ENCODE measurements around the gene HEG1. TPM values are rescaled to one million over a fixed set of nuclear protein-coding genes. Genes with fewer than 3 reads are reported as not detected.
A peak's percentile ranks its signal among the peaks of the same experiment; 100 is the strongest.

HEG1 gene
- total RNA-seq, 2 donors from 2014 or later, result 45.7 to 46.1 TPM

GRCh38 chr3:124967964-124968363 lies 87.8 kb downstream of the HEG1 start:
- intact Hi-C loops (cut with DNase I), result no loop called here
- no peaks in the 10 kb centered on the region for H3K36me3 ChIP-seq (replicated peaks in 1 of 2; ENCODE audit: insufficient read depth in 1 of 2, low read depth in 2 of 2)
- peaks cover 12% of the 10 kb centered on the region for H3K4me1 ChIP-seq
- H3K27me3 ChIP-seq, result no peaks in the 10 kb centered on the region
- no peak for DNase-seq
- no peak overlapping the region for H3K4me3 ChIP-seq
- no peak for ATAC-seq
- no peak overlapping the region for H3K27ac ChIP-seq
- TF ChIP-seq POLR2A (IDR thresholded peaks at IDR 0.05), result no peak
- no peak for TF ChIP-seq CTCF (IDR thresholded peaks at IDR 0.05)
- WGBS, 2 donors, result 89% methylated on average over 8 to 10 of the region's 10 CpGs
- no peaks in the 10 kb centered on the region for H3K9me3 ChIP-seq

- H3K36me3 ChIP-seq (replicated peaks in 1 of 2; ENCODE audit: insufficient read depth in 1 of 2, low read depth in 2 of 2), result no peaks in the 10 kb centered on the region
- intact Hi-C loops (cut with DNase I), result no loop called here
- no peak overlapping the region for H3K4me3 ChIP-seq
- no peak for TF ChIP-seq POLR2A (IDR thresholded peaks at IDR 0.05)
- no peak for TF ChIP-seq CTCF (IDR thresholded peaks at IDR 0.05)
- peaks cover under 1% of the 10 kb centered on the region for H3K4me1 ChIP-seq
- no peak overlapping the region for H3K27ac ChIP-seq
- no peaks in the 10 kb centered on the region for H3K27me3 ChIP-seq
- WGBS, 2 donors, result 82 to 83% methylated on average over 6 to 7 of the region's 7 CpGs
- no peaks in the 10 kb centered on the region for H3K9me3 ChIP-seq
- ATAC-seq (no peak), DNase-seq (peak in 1 of 4 donors; percentile 35)
Measured at GRCh38 chr3:124966521-124967445, 89.0 kb downstream of the HEG1 start.

- no peaks in the 10 kb centered on the region for H3K27me3 ChIP-seq
- no peaks in the 10 kb centered on the region for H3K9me3 ChIP-seq
- ATAC-seq (no peak), DNase-seq (no peak)
- H3K27ac ChIP-seq, result no peak overlapping the region
- H3K4me1 ChIP-seq, result no peaks in the 10 kb centered on the region
- TF ChIP-seq POLR2A (IDR thresholded peaks at IDR 0.05) (no peak), CTCF (IDR thresholded peaks at IDR 0.05) (no peak)
- intact Hi-C loops (cut with DNase I), result no loop called here
- no peak overlapping the region for H3K4me3 ChIP-seq
- no peaks in the 10 kb centered on the region for H3K36me3 ChIP-seq (replicated peaks in 1 of 2; ENCODE audit: insufficient read depth in 1 of 2, low read depth in 2 of 2)
- 61 to 78% methylated on average over 1 of the region's 1 CpG for WGBS, 2 donors
Measured at GRCh38 chr3:124965413-124965812, 90.4 kb downstream of the HEG1 start.

GRCh38 chr3:124964387-124964786 lies 91.4 kb downstream of the HEG1 start:
- no peaks in the 10 kb centered on the region for H3K9me3 ChIP-seq
- DNase-seq (no peak), ATAC-seq (no peak)
- TF ChIP-seq CTCF (IDR thresholded peaks at IDR 0.05) (no peak), POLR2A (IDR thresholded peaks at IDR 0.05) (no peak)
- no peaks in the 10 kb centered on the region for H3K4me1 ChIP-seq
- no peaks in the 10 kb centered on the region for H3K36me3 ChIP-seq (replicated peaks in 1 of 2; ENCODE audit: insufficient read depth in 1 of 2, low read depth in 2 of 2)
- 86 to 88% methylated on average over 4 of the region's 4 CpGs for WGBS, 2 donors
- H3K27ac ChIP-seq, result no peak overlapping the region
- H3K27me3 ChIP-seq, result no peaks in the 10 kb centered on the region
- intact Hi-C loops (cut with DNase I), result no loop called here
- no peak overlapping the region for H3K4me3 ChIP-seq

GRCh38 chr3:124963755-124964154 lies 92.0 kb downstream of the HEG1 start:
- H3K9me3 ChIP-seq, result no peaks in the 10 kb centered on the region
- H3K4me3 ChIP-seq, result no peak overlapping the region
- no peaks in the 10 kb centered on the region for H3K4me1 ChIP-seq
- 22 to 37% methylated on average over 3 of the region's 3 CpGs for WGBS, 2 donors
- H3K27ac ChIP-seq, result no peak overlapping the region
- ATAC-seq, result no peak
- H3K36me3 ChIP-seq (replicated peaks in 1 of 2; ENCODE audit: insufficient read depth in 1 of 2, low read depth in 2 of 2), result no peaks in the 10 kb centered on the region
- no peak for TF ChIP-seq POLR2A (IDR thresholded peaks at IDR 0.05)
- TF ChIP-seq CTCF (IDR thresholded peaks at IDR 0.05), result no peak
- DNase-seq, result peak in 1 of 4 donors; percentile 16
- no peaks in the 10 kb centered on the region for H3K27me3 ChIP-seq
- intact Hi-C loops (cut with DNase I), result no loop called here

Data from body of pancreas (tissue), 4 donors.